Prostate gland (tissue), 2 donors: ENCODE results near the gene RRP8.

Experiments used
- CTCF ChIP-seq, 4 experiments: fragments of 200-600 bp in 2 of 4; fragments of 450-650 bp in 2 of 4; sonication (generic) in 2 of 4; IDR thresholded peaks; 1 replicate in 3 of 4; 2 replicates in 1 of 4; pipeline ENCODE4 v1.5.1; 2016 to 2019; ENCODE audit warnings: antibody characterized with exemption in 4 of 4, mild to moderate bottlenecking in 2 of 4, moderate library complexity in 2 of 4
- POLR2A ChIP-seq: fragments of 450-650 bp; IDR thresholded peaks from one replicate; pipeline ENCODE4 v1.6.1; 2016; ENCODE audit warnings: antibody characterized with exemption, mild to moderate bottlenecking
- POLR2AphosphoS5 ChIP-seq: sonication (generic); formaldehyde crosslinking; IDR thresholded peaks from one replicate; pipeline ENCODE4 v1.6.1; 2017; ENCODE audit warnings: antibody characterized with exemption

DNA sequence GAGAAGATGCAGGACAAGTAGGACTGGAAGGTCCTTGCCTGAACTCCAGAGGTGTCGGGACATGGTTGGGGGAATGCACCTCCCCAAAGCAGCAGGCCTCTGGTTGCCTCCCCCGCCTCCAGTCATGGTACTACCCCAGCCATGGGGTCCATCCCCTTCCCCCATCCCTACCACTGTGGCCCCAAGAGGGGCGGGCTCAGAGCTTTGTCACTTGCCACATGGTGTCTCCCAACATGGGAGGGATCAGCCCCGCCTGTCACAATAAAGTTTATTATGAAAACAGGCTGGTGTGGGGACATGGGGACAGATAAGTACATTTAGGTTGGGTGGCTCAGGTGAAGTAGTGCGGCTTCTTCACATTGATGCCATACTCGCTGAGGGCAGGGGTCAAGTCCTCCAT lies 7.2 kb upstream of the RRP8 start:
- no peak for TF ChIP-seq POLR2A
- no peak for TF ChIP-seq CTCF (IDR thresholded peaks at IDR 0.05)
- no peak for TF ChIP-seq POLR2AphosphoS5
